Neuronal stem cell (in vitro differentiated cells): ENCODE data around the gene ZNF366.

ENCODE experiments used
- DNase-seq: peaks from one replicate; pipeline ENCODE4 v3.0.0-alpha.2; 2013; ENCODE audit warnings: low spot score
- H2AFZ ChIP-seq: one replicate; pipeline ENCODE4 v1.6.1; 2013; ENCODE audit warnings: mild to moderate bottlenecking, low read length, inconsistent platforms
- H2AK5ac ChIP-seq: 2 replicates; pipeline ENCODE4 v1.6.1; 2013; ENCODE audit warnings: low read depth, mild to moderate bottlenecking, inconsistent platforms, low read length, moderate library complexity, mixed read lengths
- H2BK120ac ChIP-seq: 2 replicates; pipeline ENCODE4 v1.6.1; 2013; ENCODE audit warnings: low read depth, mild to moderate bottlenecking, inconsistent platforms, low read length, moderate library complexity, mixed read lengths
- H2BK12ac ChIP-seq: one replicate; pipeline ENCODE4 v1.6.1; 2013; ENCODE audit warnings: low read length, inconsistent platforms
- H2BK15ac ChIP-seq: 2 replicates; pipeline ENCODE4 v1.6.1; 2013; ENCODE audit warnings: mild to moderate bottlenecking, low read length, inconsistent platforms, mixed read lengths
- H2BK5ac ChIP-seq: one replicate; pipeline ENCODE4 v1.6.1; 2013; ENCODE audit warnings: inconsistent platforms, mild to moderate bottlenecking, low read length, moderate library complexity
- H3K14ac ChIP-seq: one replicate; pipeline ENCODE4 v1.6.1; 2013; ENCODE audit warnings: low read length, inconsistent platforms
- H3K18ac ChIP-seq: 2 replicates; pipeline ENCODE4 v1.6.1; 2013; ENCODE audit warnings: low read length, inconsistent platforms
- H3K23ac ChIP-seq: 2 replicates; pipeline ENCODE4 v1.6.1; 2013; ENCODE audit warnings: low read depth, mild to moderate bottlenecking, mixed read lengths, low read length, inconsistent platforms; ENCODE audit not compliant: poor library complexity
- H3K27ac ChIP-seq: replicated peaks from 3 replicates; pipeline ENCODE4 v1.5.1; 2013; ENCODE audit warnings: low read length, inconsistent platforms
- H3K27me3 ChIP-seq, 3 experiments: 2 replicates each; pipeline ENCODE4 v1.6.1; 2013; ENCODE audit warnings: low read length in 3 of 3, mild to moderate bottlenecking in 2 of 3, inconsistent platforms in 1 of 3, low read depth in 1 of 3, mixed read lengths in 1 of 3, moderate library complexity in 1 of 3; ENCODE audit not compliant: control insufficient read depth in 3 of 3, insufficient read depth in 3 of 3
- H3K36me3 ChIP-seq, 2 donors: replicated peaks in 1 of 2; 2 replicates each; pipeline ENCODE4 v1.6.1; 2013; ENCODE audit warnings: low read length in 2 of 2; ENCODE audit not compliant: control insufficient read depth in 2 of 2, insufficient read depth in 2 of 2
- H3K4ac ChIP-seq: 2 replicates; pipeline ENCODE4 v1.6.1; 2013; ENCODE audit warnings: inconsistent platforms, mild to moderate bottlenecking, low read length, moderate library complexity
- H3K4me1 ChIP-seq, 2 donors: 1 replicate in 1 of 2; 2 replicates in 1 of 2; pipeline ENCODE4 v1.6.1; 2013; ENCODE audit warnings: low read length in 2 of 2, low read depth in 1 of 2; ENCODE audit not compliant: control insufficient read depth in 2 of 2, insufficient read depth in 1 of 2
- H3K4me2 ChIP-seq: one replicate; pipeline ENCODE4 v1.6.1; 2013; ENCODE audit warnings: mild to moderate bottlenecking, low read length, inconsistent platforms; ENCODE audit not compliant: insufficient read depth, poor library complexity, severe bottlenecking
- H3K4me3 ChIP-seq, 2 donors: 2 replicates each; pipeline ENCODE4 v1.5.1; 2013; ENCODE audit warnings: low read length in 2 of 2, mild to moderate bottlenecking in 2 of 2, inconsistent platforms in 1 of 2, moderate library complexity in 1 of 2
- H3K79me1 ChIP-seq: one replicate; pipeline ENCODE4 v1.6.1; 2013; ENCODE audit warnings: low read depth, mild to moderate bottlenecking, inconsistent platforms, low read length, moderate library complexity
- H3K9ac ChIP-seq: one replicate; pipeline ENCODE4 v1.6.1; 2013; ENCODE audit warnings: mild to moderate bottlenecking, low read depth, low read length, inconsistent platforms; ENCODE audit not compliant: poor library complexity
- H3K9me3 ChIP-seq, 2 donors: replicated peaks in 1 of 2; 2 replicates each; pipeline versions ENCODE3 to v1.6.1; 2013; ENCODE audit warnings: low read length in 2 of 2, mild to moderate bottlenecking in 2 of 2, inconsistent platforms in 1 of 2, low read depth in 1 of 2, mixed read lengths in 1 of 2, moderate library complexity in 1 of 2; ENCODE audit not compliant: control insufficient read depth in 2 of 2, insufficient read depth in 1 of 2
- H4K8ac ChIP-seq: one replicate; pipeline ENCODE4 v1.6.1; 2013; ENCODE audit warnings: low read depth, mild to moderate bottlenecking, inconsistent platforms, low read length, moderate library complexity
- H4K91ac ChIP-seq: one replicate; pipeline ENCODE4 v1.6.1; 2013; ENCODE audit warnings: low read length, low read depth, mild to moderate bottlenecking, inconsistent platforms; ENCODE audit not compliant: poor library complexity
- WGBS, 2 donors: extraction: QIAGEN DNeasy Blood & Tissue Kit; methylation state at CpG; one replicate each; pipeline ENCODE4 v1.1.7; 2013; ENCODE audit warnings: missing lambda C conversion rate in 2 of 2, mixed read lengths in 1 of 2; ENCODE audit not compliant: insufficient read length in 2 of 2, insufficient replicate concordance in 1 of 2; ENCODE audit errors: extremely low coverage in 2 of 2; 5-methylcytosine and 5-hydroxymethylcytosine counted together

The ZNF366 gene

GRCh38 chr5:72512593-72512860 lies 5.3 kb upstream of the ZNF366 start:
- Histone ChIP-seq H3K27me3 (no peaks in the 10 kb centered on the region), H3K36me3 (no peaks in the 10 kb centered on the region), H3K79me1 (no peaks in the 10 kb centered on the region), H4K8ac (no peak overlapping the region), H3K23ac (no peak overlapping the region), H3K4me2 (no peak overlapping the region), H3K27ac (no peak overlapping the region), H3K9ac (no peak overlapping the region), H2BK5ac (no peak overlapping the region), H2BK120ac (no peak overlapping the region), H3K4me3 (no peak overlapping the region), H3K18ac (no peak overlapping the region), H3K4ac (no peak overlapping the region), H2BK15ac (no peak overlapping the region), H2AFZ (no peak overlapping the region), H3K14ac (no peak overlapping the region), H4K91ac (no peak overlapping the region), H2AK5ac (no peak overlapping the region), H2BK12ac (no peak overlapping the region), H3K4me1 (peaks cover under 1 to 5% of the 10 kb centered on the region in 2 donors), H3K9me3 (peaks cover 0 to 5% of the 10 kb centered on the region in 2 donors)
- no peak for DNase-seq

DNA sequence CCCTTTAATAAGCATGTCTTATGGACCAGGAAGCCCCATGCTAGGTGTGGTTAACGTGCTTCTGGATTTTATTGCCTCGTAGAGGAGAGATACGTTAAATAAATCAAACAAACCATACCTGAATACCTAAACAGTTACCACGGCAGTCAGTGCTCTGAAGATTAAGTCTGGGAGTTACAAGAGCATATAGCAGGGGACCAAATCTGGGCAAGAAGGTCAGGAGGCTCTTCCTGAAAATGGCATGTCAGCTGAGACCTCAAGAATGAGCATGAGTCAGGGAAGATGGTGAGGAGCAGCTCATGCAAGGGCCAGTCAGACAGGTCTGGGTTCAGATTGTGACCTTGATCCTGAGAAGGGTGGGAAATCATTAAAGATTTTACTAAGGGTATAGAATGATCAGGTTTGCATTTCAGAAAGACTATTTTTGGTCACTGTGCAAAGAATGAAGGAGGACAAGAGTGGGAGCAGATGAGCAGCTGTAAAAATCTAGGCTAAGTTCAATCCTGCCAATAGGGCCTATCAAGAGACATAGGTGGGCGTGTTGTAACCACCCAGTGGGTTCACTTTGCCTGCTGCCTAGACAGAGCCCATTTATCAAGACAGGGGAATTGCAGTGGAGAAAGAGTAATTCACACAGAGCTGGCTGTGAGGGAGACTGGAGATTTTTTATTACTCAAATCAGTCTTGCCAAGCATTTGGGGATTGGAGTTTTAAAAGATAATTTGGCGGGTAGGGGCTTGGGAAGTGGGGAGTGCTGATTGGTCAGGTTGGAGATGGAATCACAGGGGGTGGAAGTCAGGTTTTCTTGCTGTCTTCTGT lies 4.8 kb upstream of the ZNF366 start:
- Histone ChIP-seq H2BK15ac (no peak overlapping the region), H3K79me1 (no peaks in the 10 kb centered on the region), H2AFZ (no peak overlapping the region), H3K23ac (no peak overlapping the region), H2BK5ac (no peak overlapping the region), H3K27ac (no peak overlapping the region), H3K9me3 (peaks cover 0 to 5% of the 10 kb centered on the region in 2 donors), H3K4ac (no peak overlapping the region), H3K4me1 (peaks cover 0 to 2% of the 10 kb centered on the region in 2 donors), H3K14ac (no peak overlapping the region), H2BK120ac (no peak overlapping the region), H4K91ac (no peak overlapping the region), H2AK5ac (no peak overlapping the region), H4K8ac (no peak overlapping the region), H3K27me3 (no peaks in the 10 kb centered on the region), H3K4me3 (no peak overlapping the region), H3K36me3 (no peaks in the 10 kb centered on the region), H3K9ac (no peak overlapping the region), H3K18ac (no peak overlapping the region), H3K4me2 (no peak overlapping the region), H2BK12ac (no peak overlapping the region)
- no CpG with 5 or more reads among the region's 6 CpGs for WGBS, 2 donors
- DNase-seq = no peak

GRCh38 chr5:72511366-72511765 lies 4.2 kb upstream of the ZNF366 start:
- H2BK5ac ChIP-seq = no peak overlapping the region
- no peaks in the 10 kb centered on the region for H3K27me3 ChIP-seq
- no peaks in the 10 kb centered on the region for H3K79me1 ChIP-seq
- no peak overlapping the region for H3K23ac ChIP-seq
- H2BK120ac ChIP-seq = no peak overlapping the region
- no peak overlapping the region for H2BK12ac ChIP-seq
- H2AK5ac ChIP-seq = no peak overlapping the region
- no peak overlapping the region for H2AFZ ChIP-seq
- H3K9ac ChIP-seq = no peak overlapping the region
- H3K4ac ChIP-seq = no peak overlapping the region
- no peaks in the 10 kb centered on the region for H3K36me3 ChIP-seq
- no peak overlapping the region for H3K4me3 ChIP-seq
- no peak overlapping the region for H4K8ac ChIP-seq
- no peak overlapping the region for H4K91ac ChIP-seq
- H3K9me3 ChIP-seq = peaks cover 0 to 5% of the 10 kb centered on the region in 2 donors
- no peak overlapping the region for H3K4me2 ChIP-seq
- H3K18ac ChIP-seq = no peak overlapping the region
- no peak for DNase-seq
- H3K27ac ChIP-seq = no peak overlapping the region
- WGBS, 2 donors = no CpG with 5 or more reads among the region's 3 CpGs
- H2BK15ac ChIP-seq = no peak overlapping the region
- no peaks in the 10 kb centered on the region for H3K4me1 ChIP-seq
- no peak overlapping the region for H3K14ac ChIP-seq

- H2BK15ac ChIP-seq = no peak overlapping the region
- H3K27me3 ChIP-seq = no peaks in the 10 kb centered on the region
- no peak overlapping the region for H3K14ac ChIP-seq
- H2BK12ac ChIP-seq = no peak overlapping the region
- H2BK5ac ChIP-seq = no peak overlapping the region
- H4K91ac ChIP-seq = no peak overlapping the region
- no CpG with 5 or more reads among the region's 8 CpGs for WGBS, 2 donors
- H2AK5ac ChIP-seq = no peak overlapping the region
- H3K36me3 ChIP-seq = no peaks in the 10 kb centered on the region
- no peak overlapping the region for H3K18ac ChIP-seq
- no peak overlapping the region for H3K4me2 ChIP-seq
- no peaks in the 10 kb centered on the region for H3K79me1 ChIP-seq
- no peak overlapping the region for H3K23ac ChIP-seq
- no peak overlapping the region for H3K9ac ChIP-seq
- H3K27ac ChIP-seq = no peak overlapping the region
- no peak overlapping the region for H2BK120ac ChIP-seq
- H2AFZ ChIP-seq = no peak overlapping the region
- H4K8ac ChIP-seq = no peak overlapping the region
- no peak for DNase-seq
- no peak overlapping the region for H3K4me3 ChIP-seq
- peaks cover 0 to 5% of the 10 kb centered on the region in 2 donors for H3K9me3 ChIP-seq
- no peaks in the 10 kb centered on the region for H3K4me1 ChIP-seq
- H3K4ac ChIP-seq = no peak overlapping the region
Measured at GRCh38 chr5:72510610-72511181, 3.5 kb upstream of the ZNF366 start.
